ENCODE results near the gene PPA2. TPM values are rescaled to one million over a fixed set of nuclear protein-coding genes. Genes with fewer than 3 reads are reported as not detected.

Gene PPA2
- polyA plus RNA-seq, 1 donor from 2014 or later: 151 TPM

DNA sequence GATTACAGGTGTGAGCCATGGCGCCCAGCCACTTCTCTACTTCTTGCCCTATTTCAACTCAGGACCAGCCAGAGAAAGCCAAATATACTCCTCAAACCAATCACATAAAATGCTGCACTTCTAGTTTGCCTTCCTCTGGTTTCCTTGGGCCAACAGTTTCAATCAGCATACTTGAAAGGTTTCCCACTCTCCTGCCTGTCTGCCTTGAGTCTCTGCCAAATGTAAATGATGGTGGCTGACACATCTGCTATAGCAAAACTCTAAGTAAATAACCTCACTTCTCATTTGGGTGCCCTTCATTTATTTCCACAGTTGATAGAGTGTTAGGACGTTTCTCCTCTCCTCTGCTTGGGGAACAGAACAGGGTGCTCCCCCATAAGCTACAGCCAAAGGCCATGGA is 36.4 kb upstream of the PPA2 start:
- Histone ChIP-seq H3K79me2 (replicated peaks; ENCODE audit: insufficient read depth, low read length) (no peaks in the 10 kb centered on the region), H4K20me1 (ENCODE audit: insufficient read depth) (no peaks in the 10 kb centered on the region)

DNA sequence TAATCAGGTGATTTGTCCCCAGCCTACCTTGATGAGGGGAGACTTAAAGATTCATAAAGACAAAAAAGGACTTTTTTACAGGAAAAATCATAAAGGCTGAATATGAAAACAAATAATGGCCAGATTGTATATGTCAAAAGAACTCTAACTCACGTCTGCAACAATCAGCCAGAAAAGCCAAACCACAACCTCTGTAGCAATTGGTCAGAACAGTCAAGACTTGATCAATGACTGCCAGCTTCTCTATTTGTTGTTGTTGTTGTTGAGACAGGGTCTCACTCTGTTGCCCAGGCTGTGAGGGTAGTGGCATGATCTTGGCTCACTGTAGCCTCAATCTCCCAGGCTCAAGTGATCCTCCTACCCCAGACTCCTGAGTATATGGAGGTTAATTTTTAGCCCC is 35.9 kb upstream of the PPA2 start:
- no peak overlapping the region for H3K4me2 ChIP-seq (ENCODE audit: low read length)
- no peak for TF ChIP-seq TAF1 (IDR thresholded peaks at IDR 0.05; ENCODE audit: low read depth)
- TF ChIP-seq, protein P1, sequence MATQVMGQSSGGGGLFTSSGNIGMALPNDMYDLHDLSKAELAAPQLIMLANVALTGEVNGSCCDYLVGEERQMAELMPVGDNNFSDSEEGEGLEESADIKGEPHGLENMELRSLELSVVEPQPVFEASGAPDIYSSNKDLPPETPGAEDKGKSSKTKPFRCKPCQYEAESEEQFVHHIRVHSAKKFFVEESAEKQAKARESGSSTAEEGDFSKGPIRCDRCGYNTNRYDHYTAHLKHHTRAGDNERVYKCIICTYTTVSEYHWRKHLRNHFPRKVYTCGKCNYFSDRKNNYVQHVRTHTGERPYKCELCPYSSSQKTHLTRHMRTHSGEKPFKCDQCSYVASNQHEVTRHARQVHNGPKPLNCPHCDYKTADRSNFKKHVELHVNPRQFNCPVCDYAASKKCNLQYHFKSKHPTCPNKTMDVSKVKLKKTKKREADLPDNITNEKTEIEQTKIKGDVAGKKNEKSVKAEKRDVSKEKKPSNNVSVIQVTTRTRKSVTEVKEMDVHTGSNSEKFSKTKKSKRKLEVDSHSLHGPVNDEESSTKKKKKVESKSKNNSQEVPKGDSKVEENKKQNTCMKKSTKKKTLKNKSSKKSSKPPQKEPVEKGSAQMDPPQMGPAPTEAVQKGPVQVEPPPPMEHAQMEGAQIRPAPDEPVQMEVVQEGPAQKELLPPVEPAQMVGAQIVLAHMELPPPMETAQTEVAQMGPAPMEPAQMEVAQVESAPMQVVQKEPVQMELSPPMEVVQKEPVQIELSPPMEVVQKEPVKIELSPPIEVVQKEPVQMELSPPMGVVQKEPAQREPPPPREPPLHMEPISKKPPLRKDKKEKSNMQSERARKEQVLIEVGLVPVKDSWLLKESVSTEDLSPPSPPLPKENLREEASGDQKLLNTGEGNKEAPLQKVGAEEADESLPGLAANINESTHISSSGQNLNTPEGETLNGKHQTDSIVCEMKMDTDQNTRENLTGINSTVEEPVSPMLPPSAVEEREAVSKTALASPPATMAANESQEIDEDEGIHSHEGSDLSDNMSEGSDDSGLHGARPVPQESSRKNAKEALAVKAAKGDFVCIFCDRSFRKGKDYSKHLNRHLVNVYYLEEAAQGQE (IDR thresholded peaks at IDR 0.05; ENCODE audit: borderline replicate concordance): no peak
- no peak for TF ChIP-seq RAD21 (conservative IDR thresholded peaks at IDR 0.05)
- no peak for TF ChIP-seq EP300 (conservative IDR thresholded peaks at IDR 0.05; ENCODE audit: poor library complexity, severe bottlenecking)
- no peak overlapping the region for H2AFZ ChIP-seq (ENCODE audit: low read depth, low read length)
- H4K20me1 ChIP-seq (ENCODE audit: insufficient read depth): no peaks in the 10 kb centered on the region
- no peaks in the 10 kb centered on the region for H3K79me2 ChIP-seq (replicated peaks; ENCODE audit: insufficient read depth, low read length)
- no peaks in the 10 kb centered on the region for H3K36me3 ChIP-seq (ENCODE audit: insufficient read depth, low read length)
- no peak overlapping the region for H3K9ac ChIP-seq (ENCODE audit: low read length)
- H3F3A ChIP-seq (ENCODE audit: insufficient read depth, low read length, poor library complexity, severe bottlenecking): no peaks in the 10 kb centered on the region
- H3K9me3 ChIP-seq (ENCODE audit: low read length): no peaks in the 10 kb centered on the region
- no peaks in the 10 kb centered on the region for H3K9me2 ChIP-seq (ENCODE audit: insufficient read depth, low read length)
- no peak overlapping the region for H3K4me3 ChIP-seq (ENCODE audit: low read length)
- H3K27ac ChIP-seq (ENCODE audit: low read length): no peak overlapping the region
- no peaks in the 10 kb centered on the region for H3K27me3 ChIP-seq (ENCODE audit: insufficient read depth, low read depth, low read length)

More for the DNA sequence above, 36.4 kb upstream of the PPA2 start:
- Histone ChIP-seq H3K4me3 (ENCODE audit: low read length) (no peak overlapping the region), H3K27ac (ENCODE audit: low read length) (no peak overlapping the region), H3K9me3 (ENCODE audit: low read length) (no peaks in the 10 kb centered on the region), H3K9me2 (ENCODE audit: insufficient read depth, low read length) (no peaks in the 10 kb centered on the region), H3K4me2 (ENCODE audit: low read length) (no peak overlapping the region), H3K36me3 (ENCODE audit: insufficient read depth, low read length) (no peaks in the 10 kb centered on the region), H2AFZ (ENCODE audit: low read depth, low read length) (no peak overlapping the region), H3F3A (ENCODE audit: insufficient read depth, low read length, poor library complexity, severe bottlenecking) (no peaks in the 10 kb centered on the region), H3K27me3 (ENCODE audit: insufficient read depth, low read depth, low read length) (no peaks in the 10 kb centered on the region), H3K9ac (ENCODE audit: low read length) (no peak overlapping the region)
- TF ChIP-seq, protein P2, sequence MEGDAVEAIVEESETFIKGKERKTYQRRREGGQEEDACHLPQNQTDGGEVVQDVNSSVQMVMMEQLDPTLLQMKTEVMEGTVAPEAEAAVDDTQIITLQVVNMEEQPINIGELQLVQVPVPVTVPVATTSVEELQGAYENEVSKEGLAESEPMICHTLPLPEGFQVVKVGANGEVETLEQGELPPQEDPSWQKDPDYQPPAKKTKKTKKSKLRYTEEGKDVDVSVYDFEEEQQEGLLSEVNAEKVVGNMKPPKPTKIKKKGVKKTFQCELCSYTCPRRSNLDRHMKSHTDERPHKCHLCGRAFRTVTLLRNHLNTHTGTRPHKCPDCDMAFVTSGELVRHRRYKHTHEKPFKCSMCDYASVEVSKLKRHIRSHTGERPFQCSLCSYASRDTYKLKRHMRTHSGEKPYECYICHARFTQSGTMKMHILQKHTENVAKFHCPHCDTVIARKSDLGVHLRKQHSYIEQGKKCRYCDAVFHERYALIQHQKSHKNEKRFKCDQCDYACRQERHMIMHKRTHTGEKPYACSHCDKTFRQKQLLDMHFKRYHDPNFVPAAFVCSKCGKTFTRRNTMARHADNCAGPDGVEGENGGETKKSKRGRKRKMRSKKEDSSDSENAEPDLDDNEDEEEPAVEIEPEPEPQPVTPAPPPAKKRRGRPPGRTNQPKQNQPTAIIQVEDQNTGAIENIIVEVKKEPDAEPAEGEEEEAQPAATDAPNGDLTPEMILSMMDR (IDR thresholded peaks at IDR 0.05; ENCODE audit: poor library complexity, severe bottlenecking): no peak
- TF ChIP-seq TAF1 (IDR thresholded peaks at IDR 0.05; ENCODE audit: low read depth) (no peak), EP300 (conservative IDR thresholded peaks at IDR 0.05; ENCODE audit: poor library complexity, severe bottlenecking) (no peak), EZH2 (IDR thresholded peaks at IDR 0.05; ENCODE audit: borderline replicate concordance, insufficient read depth, low read length, poor library complexity, severe bottlenecking) (no peak), SMC3 (conservative IDR thresholded peaks at IDR 0.05; ENCODE audit: poor library complexity) (no peak), RAD21 (conservative IDR thresholded peaks at IDR 0.05) (no peak), POLR2AphosphoS5 (IDR thresholded peaks at IDR 0.05) (no peak), MXI1 (conservative IDR thresholded peaks at IDR 0.05; ENCODE audit: poor library complexity, severe bottlenecking) (no peak)
- TF ChIP-seq, protein P1 (IDR thresholded peaks at IDR 0.05; ENCODE audit: borderline replicate concordance): no peak

Data from neural cell (in vitro differentiated cells).